Measurements from ENCODE around the gene PC. TPM values are rescaled to one million over a fixed set of nuclear protein-coding genes. Genes with fewer than 3 reads are reported as not detected.

The PC gene
- total and polyA plus RNA-seq, 2 experiments from 2014 or later, result 18.3 to 21.7 TPM

GRCh38 chr11:66840317-66841091 lies 117.7 kb downstream of the PC start:
- H3K79me2 ChIP-seq (replicated peaks; ENCODE audit: insufficient read depth), result peaks cover 29% of the 10 kb centered on the region
- Mint-ChIP-seq H3K27me3 (ENCODE audit: insufficient read depth, low read depth, poor library complexity) (peaks cover 5% of the 10 kb centered on the region), H3K27ac (no peak overlapping the region), H3K4me3 (no peak overlapping the region; the same call in 2 of the 3 replicates), H3K4me1 (peaks cover 10% of the 10 kb centered on the region), H3K36me3 (ENCODE audit: low read depth) (peaks cover 10% of the 10 kb centered on the region), H3K9me3 (no peaks in the 10 kb centered on the region; the same call in 2 of the 3 replicates)
- ATAC-seq (no peak), DNase-seq (ENCODE audit: low spot score) (no peak)
- TF ChIP-seq POLR2AphosphoS5 (IDR thresholded peaks at IDR 0.05; ENCODE audit: low read depth) (no peak), REST (IDR thresholded peaks at IDR 0.05; ENCODE audit: unreplicated experiment) (no peak), EZH2 (IDR thresholded peaks at IDR 0.05; ENCODE audit: low read depth, unreplicated experiment) (no peak)
- H3K4me2 ChIP-seq, result no peak overlapping the region
- H3K4me1 ChIP-seq (ENCODE audit: insufficient read depth), result peaks cover 9% of the 10 kb centered on the region
- no peaks in the 10 kb centered on the region; the same call in 1 of the 2 replicates for H3K36me3 ChIP-seq (ENCODE audit: insufficient read depth)
- no peaks in the 10 kb centered on the region for H3K27me3 ChIP-seq (ENCODE audit: insufficient read depth)
- H3K9me2 ChIP-seq (ENCODE audit: insufficient read depth), result no peaks in the 10 kb centered on the region
- H3K4me3 ChIP-seq, result no peak overlapping the region
- H3K27ac ChIP-seq (ENCODE audit: low read depth), result no peak overlapping the region
- peaks cover 17% of the 10 kb centered on the region for H4K20me1 ChIP-seq (replicated peaks; ENCODE audit: insufficient read depth)
- 0 out of 2 replicates have a peak, but pooled peaks cover 11% of the 10 kb centered on the region for H3F3A ChIP-seq (replicated peaks; ENCODE audit: low read depth)
- H2AFZ ChIP-seq, result no peak overlapping the region

- H3K4me3 Mint-ChIP-seq, result no peak overlapping the region
- H3K27me3 Mint-ChIP-seq (ENCODE audit: insufficient read depth, low read depth, poor library complexity), result peaks cover 5% of the 10 kb centered on the region
- H3K27ac Mint-ChIP-seq, result peak overlapping the region; percentile 66
- H4K20me1 ChIP-seq (replicated peaks; ENCODE audit: insufficient read depth), result 0 out of 2 replicates have a peak, but pooled peaks cover 3% of the 10 kb centered on the region
- no peaks in the 10 kb centered on the region for H3K9me3 Mint-ChIP-seq
- H3K36me3 Mint-ChIP-seq (ENCODE audit: low read depth), result no peaks in the 10 kb centered on the region
- H3K4me1 Mint-ChIP-seq, result peaks cover 2% of the 10 kb centered on the region; the same call in 2 of the 3 replicates
- no peaks in the 10 kb centered on the region for H3K9me2 ChIP-seq (ENCODE audit: insufficient read depth)
- H3K27ac ChIP-seq (ENCODE audit: low read depth), result no peak overlapping the region
- TF ChIP-seq ZNF331 (CRISPR knock-in tag; IDR thresholded peaks at IDR 0.05; ENCODE audit: low read depth) (no peak), POLR2AphosphoS5 (IDR thresholded peaks at IDR 0.05; ENCODE audit: low read depth) (no peak), EZH2 (IDR thresholded peaks at IDR 0.05; ENCODE audit: low read depth, unreplicated experiment) (no peak), NANOG (IDR thresholded peaks at IDR 0.05; ENCODE audit: borderline replicate concordance) (no peak), STAT1 (IDR thresholded peaks at IDR 0.05; ENCODE audit: unreplicated experiment) (no peak), ETS1 (IDR thresholded peaks at IDR 0.05) (no peak)
- H3K4me3 ChIP-seq, result no peak overlapping the region
- DNase-seq (ENCODE audit: low spot score), result no peak
- H3K79me2 ChIP-seq (replicated peaks; ENCODE audit: insufficient read depth), result no peaks in the 10 kb centered on the region
- no peaks in the 10 kb centered on the region for H3K27me3 ChIP-seq (ENCODE audit: insufficient read depth)
- no peak overlapping the region for H2AFZ ChIP-seq
- H3K4me2 ChIP-seq, result no peak overlapping the region
- H3K36me3 ChIP-seq (ENCODE audit: insufficient read depth), result no peaks in the 10 kb centered on the region
- H3K4me1 ChIP-seq (ENCODE audit: insufficient read depth), result no peaks in the 10 kb centered on the region
- H3F3A ChIP-seq (replicated peaks; ENCODE audit: low read depth), result 0 out of 2 replicates have a peak, but pooled peaks cover 5% of the 10 kb centered on the region
- ATAC-seq, result no peak
Observed at GRCh38 chr11:66835768-66836405, 122.3 kb downstream of the PC start.
